HAP-1 (cell line): ENCODE measurements around the gene DCLK3.

Experiments used
- DNase-seq, 2 experiments: peaks; one replicate each; pipeline ENCODE4 v3.0.0-alpha.2; 2016 to 2020; ENCODE audit warnings: low spot score in 2 of 2
- H3K27me3 ChIP-seq: fragments of 250-450 bp; sonication (Bioruptor Pico); 2 replicates; pipeline ENCODE4 v1.5.1; 2020; ENCODE audit warnings: low read depth, mild to moderate bottlenecking, moderate library complexity
- H3K36me3 ChIP-seq: fragments of 250-450 bp; sonication (Bioruptor Pico); replicated peaks from 2 replicates; pipeline ENCODE4 v1.5.1; 2020; ENCODE audit warnings: mild to moderate bottlenecking
- H3K4me1 ChIP-seq: fragments of 250-450 bp; sonication (Bioruptor Pico); 2 replicates; pipeline ENCODE4 v1.5.1; 2020; ENCODE audit warnings: mild to moderate bottlenecking
- H3K4me3 ChIP-seq: fragments of 250-450 bp; sonication (Bioruptor Pico); 2 replicates; pipeline ENCODE4 v1.5.1; 2020; ENCODE audit warnings: mild to moderate bottlenecking, moderate library complexity
- H3K9me3 ChIP-seq: fragments of 250-450 bp; sonication (Bioruptor Pico); 2 replicates; pipeline ENCODE4 v1.5.1; 2020; ENCODE audit warnings: mild to moderate bottlenecking, moderate library complexity
- in situ Hi-C: fragments of 300-500 bp; cut with MboI; formaldehyde crosslinking; loops from 3 replicates; pipeline ENCODE4 v1.14.3; 2020; ENCODE audit warnings: low sequenced_read_pairs, inconsistent platforms, mixed read lengths

DCLK3 gene

DNA sequence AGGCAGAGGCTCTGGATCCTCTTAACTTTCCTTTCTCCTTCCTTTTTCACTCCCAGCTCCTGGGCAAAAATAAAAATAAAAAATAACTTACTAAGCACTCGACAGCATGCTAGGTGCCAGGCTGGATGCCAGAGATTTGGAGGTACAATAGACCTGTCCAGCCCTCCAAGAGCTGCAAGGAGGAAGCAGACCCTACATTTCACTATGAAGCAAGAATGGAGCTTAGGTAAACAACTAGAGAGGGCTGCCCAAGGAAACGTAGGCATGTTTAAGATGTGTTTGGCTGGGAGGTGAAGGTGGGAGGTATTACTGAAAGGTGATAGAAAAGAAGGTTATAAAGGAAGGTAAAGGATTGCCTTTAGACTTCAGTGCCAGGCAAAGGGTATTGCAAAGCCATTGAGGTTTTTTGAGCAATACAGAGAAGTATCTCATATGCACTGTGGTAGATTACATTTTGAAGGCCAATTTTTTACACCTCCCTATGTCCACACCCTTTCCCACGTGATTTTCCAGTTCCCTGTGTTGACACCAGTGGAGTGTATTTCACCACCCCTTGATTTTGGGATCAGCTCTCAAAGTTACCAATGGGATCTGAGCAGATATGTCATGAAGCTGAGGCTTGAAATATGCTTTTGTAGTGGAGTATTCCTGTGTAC lies 69.1 kb downstream of the DCLK3 start:
- no peak for DNase-seq
- in situ Hi-C loops = no loop called here
- H3K36me3 ChIP-seq = no peaks in the 10 kb centered on the region
- H3K27me3 ChIP-seq = no peaks in the 10 kb centered on the region
- no peaks in the 10 kb centered on the region for H3K9me3 ChIP-seq
- H3K4me1 ChIP-seq = 0 out of 2 replicates have a peak, but pooled peaks cover 4% of the 10 kb centered on the region
- no peak overlapping the region for H3K4me3 ChIP-seq

- in situ Hi-C loops = no loop called here
- no peaks in the 10 kb centered on the region for H3K4me1 ChIP-seq
Observed at GRCh38 chr3:36693670-36694069, 70.7 kb downstream of the DCLK3 start.

DNA sequence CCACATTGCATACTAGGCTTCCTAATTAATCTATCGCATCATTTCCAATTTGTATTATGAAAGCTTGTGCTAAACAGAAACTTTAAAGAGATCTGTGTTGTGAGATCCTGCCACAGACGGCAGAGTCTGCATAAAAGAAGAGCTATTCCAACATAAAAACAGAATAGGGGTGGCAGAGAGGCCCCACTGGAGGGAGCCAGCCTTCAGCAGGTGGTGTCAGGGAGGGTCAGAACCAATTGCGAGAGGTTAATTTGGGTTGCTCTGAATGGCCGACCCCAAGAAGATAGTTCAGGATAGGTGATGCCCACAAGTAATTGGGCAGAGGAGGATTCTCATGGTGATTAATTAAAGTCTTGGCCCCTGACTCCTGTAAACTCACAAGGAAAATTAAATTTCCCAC lies 74.8 kb downstream of the DCLK3 start:
- no peak for DNase-seq
- H3K4me3 ChIP-seq = no peak overlapping the region
- no peaks in the 10 kb centered on the region for H3K4me1 ChIP-seq
- in situ Hi-C loops = no loop called here
- no peaks in the 10 kb centered on the region for H3K27me3 ChIP-seq
- no peaks in the 10 kb centered on the region for H3K9me3 ChIP-seq
- H3K36me3 ChIP-seq = no peaks in the 10 kb centered on the region

More at GRCh38 chr3:36693670-36694069, 70.7 kb downstream of the DCLK3 start:
- DNase-seq = no peak
- H3K27me3 ChIP-seq = no peaks in the 10 kb centered on the region
- no peaks in the 10 kb centered on the region for H3K36me3 ChIP-seq
- H3K4me3 ChIP-seq = no peak overlapping the region
- no peaks in the 10 kb centered on the region for H3K9me3 ChIP-seq

DNA sequence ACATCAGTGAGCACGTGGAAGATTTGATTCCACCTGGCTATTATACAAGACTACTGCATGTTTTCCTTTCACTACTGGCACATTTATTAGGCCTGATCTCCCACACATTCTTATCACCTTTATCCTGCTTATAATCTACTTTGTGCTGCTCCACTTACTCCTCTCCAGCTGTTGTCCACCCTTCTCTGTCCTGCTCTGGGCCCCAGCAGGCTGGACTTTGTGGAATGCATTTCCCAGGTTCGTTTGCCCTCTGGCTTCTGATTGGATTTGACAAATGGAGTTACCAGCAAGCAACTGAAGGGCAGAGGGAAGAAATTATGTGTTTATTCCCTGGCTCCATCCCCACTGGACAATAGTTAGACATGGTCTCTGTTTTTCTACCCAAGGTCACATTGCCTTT lies 75.5 kb downstream of the DCLK3 start:
- Histone ChIP-seq H3K4me3 (no peak overlapping the region), H3K9me3 (no peaks in the 10 kb centered on the region), H3K4me1 (no peaks in the 10 kb centered on the region), H3K36me3 (no peaks in the 10 kb centered on the region), H3K27me3 (no peaks in the 10 kb centered on the region)
- in situ Hi-C loops = no loop called here
- DNase-seq = no peak

DNA sequence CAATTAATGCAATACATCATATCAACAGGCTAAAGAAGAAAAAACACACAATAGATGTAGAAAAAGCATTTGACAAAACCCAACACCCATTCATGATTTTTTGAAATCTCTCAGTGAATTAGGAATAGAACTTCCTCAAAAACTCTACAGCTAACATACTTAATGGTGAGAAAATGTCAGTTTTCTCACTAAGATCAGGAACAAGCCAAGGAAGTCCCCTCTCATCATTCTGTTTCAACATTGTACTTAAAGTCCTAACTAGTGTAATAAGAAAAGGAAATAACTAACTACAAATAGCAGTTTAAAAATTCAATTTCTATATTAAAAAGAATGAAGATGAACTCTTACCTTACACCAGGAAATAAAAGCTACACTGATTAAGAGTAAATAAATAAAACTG lies 77.8 kb downstream of the DCLK3 start:
- no peak overlapping the region for H3K4me3 ChIP-seq
- H3K36me3 ChIP-seq = no peaks in the 10 kb centered on the region
- no peak for DNase-seq
- H3K9me3 ChIP-seq = no peaks in the 10 kb centered on the region
- no peaks in the 10 kb centered on the region for H3K27me3 ChIP-seq
- in situ Hi-C loops = no loop called here
- H3K4me1 ChIP-seq = no peaks in the 10 kb centered on the region

DNA sequence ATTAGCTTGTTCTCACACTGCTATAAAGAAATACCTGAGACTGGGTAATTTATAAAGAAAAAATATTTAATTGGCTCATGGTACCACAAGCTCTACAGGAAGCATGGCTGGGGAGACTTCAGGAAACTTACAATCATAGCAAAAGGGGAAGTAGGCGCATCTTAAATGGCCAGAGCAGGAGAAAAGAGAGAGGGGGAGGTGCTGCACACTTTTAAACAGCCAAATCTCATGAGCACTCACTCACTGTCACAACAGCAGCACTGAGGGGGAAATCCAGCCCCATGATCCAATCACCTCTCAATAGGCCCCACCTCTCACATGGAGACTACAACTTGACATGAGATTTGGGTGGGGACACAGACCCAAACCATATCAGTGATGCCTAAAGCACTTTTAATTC lies 82.5 kb downstream of the DCLK3 start:
- Histone ChIP-seq H3K4me3 (no peak overlapping the region), H3K27me3 (no peaks in the 10 kb centered on the region), H3K4me1 (no peaks in the 10 kb centered on the region), H3K36me3 (no peaks in the 10 kb centered on the region), H3K9me3 (no peaks in the 10 kb centered on the region)
- in situ Hi-C loops = no loop called here
- DNase-seq = no peak

GRCh38 chr3:36680952-36681351 lies 83.4 kb downstream of the DCLK3 start:
- H3K36me3 ChIP-seq = no peaks in the 10 kb centered on the region
- H3K27me3 ChIP-seq = no peaks in the 10 kb centered on the region
- peak in 1 of 2 experiments; percentile 20 for DNase-seq
- H3K9me3 ChIP-seq = no peaks in the 10 kb centered on the region
- no peaks in the 10 kb centered on the region for H3K4me1 ChIP-seq
- in situ Hi-C loops = no loop called here
- no peak overlapping the region for H3K4me3 ChIP-seq

GRCh38 chr3:36679384-36680200 lies 84.8 kb downstream of the DCLK3 start:
- no peaks in the 10 kb centered on the region for H3K36me3 ChIP-seq
- DNase-seq = no peak
- no peaks in the 10 kb centered on the region for H3K4me1 ChIP-seq
- no peaks in the 10 kb centered on the region for H3K9me3 ChIP-seq
- H3K4me3 ChIP-seq = no peak overlapping the region
- no peaks in the 10 kb centered on the region for H3K27me3 ChIP-seq
- in situ Hi-C loops = no loop called here

GRCh38 chr3:36678216-36679013 lies 85.9 kb downstream of the DCLK3 start:
- no peaks in the 10 kb centered on the region for H3K4me1 ChIP-seq
- no peak overlapping the region for H3K4me3 ChIP-seq
- DNase-seq = no peak
- in situ Hi-C loops = no loop called here
- no peaks in the 10 kb centered on the region for H3K36me3 ChIP-seq
- H3K27me3 ChIP-seq = no peaks in the 10 kb centered on the region
- no peaks in the 10 kb centered on the region for H3K9me3 ChIP-seq

DNA sequence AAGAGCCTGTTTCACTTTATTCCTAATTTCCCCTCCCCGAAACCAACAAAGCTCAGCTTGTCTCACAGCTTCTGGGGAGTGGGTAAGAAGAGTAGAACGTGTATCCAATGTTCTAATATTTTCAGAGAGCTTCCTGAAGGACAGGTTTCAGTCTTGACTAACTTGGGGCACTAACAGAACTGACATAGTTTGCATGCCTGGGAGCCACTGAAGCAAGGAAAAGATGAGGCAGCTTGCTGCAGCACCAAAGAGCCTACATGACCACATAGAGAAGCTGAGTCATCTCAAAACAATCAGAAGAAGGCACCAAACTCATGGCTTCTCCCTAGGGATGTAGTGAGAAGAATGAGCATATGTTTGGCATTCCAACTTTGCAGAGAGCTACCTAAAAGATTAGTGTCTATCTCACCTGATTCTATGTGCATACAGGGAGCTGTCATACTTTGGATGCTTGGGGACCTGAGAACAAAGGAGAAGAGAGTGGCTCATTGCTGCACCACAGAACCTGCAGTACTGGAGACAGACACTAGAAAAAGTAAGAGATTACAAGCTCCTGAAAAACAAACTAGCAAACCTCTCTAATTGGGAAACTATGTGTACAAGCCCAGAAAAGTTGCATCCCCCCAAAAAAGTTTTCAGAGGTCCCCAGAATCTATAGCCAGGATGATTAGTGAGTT lies 86.9 kb downstream of the DCLK3 start:
- Histone ChIP-seq H3K27me3 (no peaks in the 10 kb centered on the region), H3K9me3 (no peaks in the 10 kb centered on the region), H3K36me3 (no peaks in the 10 kb centered on the region), H3K4me1 (no peaks in the 10 kb centered on the region), H3K4me3 (no peak overlapping the region)
- in situ Hi-C loops = no loop called here
- no peak for DNase-seq

- H3K36me3 ChIP-seq = no peaks in the 10 kb centered on the region; the same call in 1 of the 2 replicates
- H3K4me3 ChIP-seq = no peak overlapping the region
- no peaks in the 10 kb centered on the region for H3K9me3 ChIP-seq
- H3K27me3 ChIP-seq = no peaks in the 10 kb centered on the region
- no peak for DNase-seq
- no peaks in the 10 kb centered on the region for H3K4me1 ChIP-seq
- in situ Hi-C loops = no loop called here
Observed at GRCh38 chr3:36674816-36675215, 89.5 kb downstream of the DCLK3 start.

- no peaks in the 10 kb centered on the region; the same call in 1 of the 2 replicates for H3K36me3 ChIP-seq
- H3K4me1 ChIP-seq = no peaks in the 10 kb centered on the region
- H3K27me3 ChIP-seq = no peaks in the 10 kb centered on the region
- DNase-seq = no peak
- H3K4me3 ChIP-seq = no peak overlapping the region
- in situ Hi-C loops = no loop called here
- H3K9me3 ChIP-seq = no peaks in the 10 kb centered on the region
Observed at GRCh38 chr3:36669764-36670163, 94.6 kb downstream of the DCLK3 start.

DNA sequence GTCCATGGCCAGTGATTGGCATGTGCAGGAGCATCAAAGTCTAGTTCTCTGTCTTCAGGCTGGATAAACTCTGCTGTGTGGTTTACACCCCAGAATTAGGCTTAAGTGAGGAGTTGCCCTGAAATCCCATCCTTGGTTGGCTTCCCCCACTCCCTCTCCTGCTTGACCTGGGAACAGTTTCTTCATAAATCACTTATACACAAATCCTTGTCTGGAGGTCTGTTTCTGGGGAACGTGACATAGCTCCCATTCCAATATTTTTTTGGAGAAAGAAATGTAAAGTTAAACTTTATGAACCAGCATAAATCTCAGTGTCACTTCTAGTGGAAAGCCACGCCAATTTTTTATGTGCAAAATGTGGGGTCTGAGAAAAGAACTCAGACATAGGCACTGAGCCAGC lies 98.2 kb downstream of the DCLK3 start:
- Histone ChIP-seq H3K9me3 (no peaks in the 10 kb centered on the region), H3K4me1 (no peaks in the 10 kb centered on the region), H3K4me3 (no peak overlapping the region), H3K27me3 (no peaks in the 10 kb centered on the region), H3K36me3 (no peaks in the 10 kb centered on the region)
- in situ Hi-C loops = no loop called here
- DNase-seq = no peak
